OCI-LY3 (cell line): ENCODE data around the gene PIGU.

Experiments
- EZH2phosphoT487 ChIP-seq: fragments of 200-600 bp; shearing (Covaris generic); IDR thresholded peaks from 2 replicates; pipeline ENCODE4 v1.6.1; 2018; ENCODE audit warnings: antibody characterized with exemption, mixed run types, low read depth
- TF ChIP-seq, protein P1 (sequence below): fragments of 200-600, 300-600 bp; sonication (generic); IDR thresholded peaks from 2 replicates; pipeline ENCODE4 v1.5.1; 2014; ENCODE audit warnings: antibody characterized with exemption, low read length, low read depth

DNA sequence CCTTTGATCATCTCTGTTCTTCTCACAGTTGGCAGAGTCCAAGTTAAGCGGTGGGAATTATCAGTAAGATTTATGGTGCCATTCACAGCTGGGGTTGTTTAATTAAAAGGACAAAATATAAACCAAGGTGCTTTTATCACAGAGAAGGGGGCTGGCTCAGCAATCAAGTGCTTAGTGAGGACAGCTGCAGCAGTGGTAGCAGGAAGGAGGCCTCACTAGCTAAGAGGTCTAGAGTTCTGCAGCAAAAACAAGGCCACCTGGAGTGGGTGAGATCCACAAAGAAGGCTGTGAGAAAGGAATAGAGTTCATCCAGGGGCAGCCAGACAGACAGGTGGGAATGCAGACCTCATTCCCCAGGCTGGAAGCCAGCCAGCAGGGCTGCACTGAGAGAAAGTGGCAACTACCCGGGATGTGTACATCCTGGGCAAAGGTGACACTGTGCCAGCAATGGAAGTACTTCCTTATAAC is 37.1 kb downstream of the PIGU start:
- TF ChIP-seq, protein P1, sequence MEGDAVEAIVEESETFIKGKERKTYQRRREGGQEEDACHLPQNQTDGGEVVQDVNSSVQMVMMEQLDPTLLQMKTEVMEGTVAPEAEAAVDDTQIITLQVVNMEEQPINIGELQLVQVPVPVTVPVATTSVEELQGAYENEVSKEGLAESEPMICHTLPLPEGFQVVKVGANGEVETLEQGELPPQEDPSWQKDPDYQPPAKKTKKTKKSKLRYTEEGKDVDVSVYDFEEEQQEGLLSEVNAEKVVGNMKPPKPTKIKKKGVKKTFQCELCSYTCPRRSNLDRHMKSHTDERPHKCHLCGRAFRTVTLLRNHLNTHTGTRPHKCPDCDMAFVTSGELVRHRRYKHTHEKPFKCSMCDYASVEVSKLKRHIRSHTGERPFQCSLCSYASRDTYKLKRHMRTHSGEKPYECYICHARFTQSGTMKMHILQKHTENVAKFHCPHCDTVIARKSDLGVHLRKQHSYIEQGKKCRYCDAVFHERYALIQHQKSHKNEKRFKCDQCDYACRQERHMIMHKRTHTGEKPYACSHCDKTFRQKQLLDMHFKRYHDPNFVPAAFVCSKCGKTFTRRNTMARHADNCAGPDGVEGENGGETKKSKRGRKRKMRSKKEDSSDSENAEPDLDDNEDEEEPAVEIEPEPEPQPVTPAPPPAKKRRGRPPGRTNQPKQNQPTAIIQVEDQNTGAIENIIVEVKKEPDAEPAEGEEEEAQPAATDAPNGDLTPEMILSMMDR, result no peak
- no peak for TF ChIP-seq EZH2phosphoT487
